HG02759 (cell line): Measurements from ENCODE around the gene VIT.
"Not testable (repeated sequence)": the region's sequence is repeated elsewhere in the genome, so short reads cannot be mapped to it uniquely, and the experiment has no call there.

Experiments
- ATAC-seq: cut with Tn5 transposase; IDR thresholded peaks from one replicate; pipeline ENCODE4 v1.9.1; 2021; ENCODE audit warnings: mild to moderate bottlenecking, moderate library complexity; ENCODE audit not compliant: unreplicated experiment

Gene VIT

GRCh38 chr2:36800381-36800780 is 103.9 kb downstream of the VIT start:
- ATAC-seq: no peak

- ATAC-seq: no peak
These were observed 104.6 kb downstream of the VIT start for GRCh38 chr2:36801088-36801487.

- no peak for ATAC-seq
These were observed 106.4 kb downstream of the VIT start for GRCh38 chr2:36802952-36803351.

- ATAC-seq: no peak
These were observed 109.2 kb downstream of the VIT start for GRCh38 chr2:36805635-36806224.

- ATAC-seq: no peak
These were observed 110.8 kb downstream of the VIT start for GRCh38 chr2:36807223-36807886.

- ATAC-seq: no peak
These were observed 112.0 kb downstream of the VIT start for GRCh38 chr2:36808386-36809068.

- no peak for ATAC-seq
These were observed 112.5 kb downstream of the VIT start for GRCh38 chr2:36809069-36809445.

- no peak for ATAC-seq
These were observed 114.6 kb downstream of the VIT start for GRCh38 chr2:36811071-36811470.

- no peak for ATAC-seq
These were observed 115.7 kb downstream of the VIT start for GRCh38 chr2:36812196-36812595.

GRCh38 chr2:36818542-36818941 is 122.0 kb downstream of the VIT start:
- no peak for ATAC-seq

GRCh38 chr2:36819095-36819711 is 122.7 kb downstream of the VIT start:
- ATAC-seq: no peak

- no peak for ATAC-seq
These were observed 124.6 kb downstream of the VIT start for GRCh38 chr2:36820942-36821605.

GRCh38 chr2:36823862-36824261 is 127.4 kb downstream of the VIT start:
- no peak for ATAC-seq

GRCh38 chr2:36824273-36824672 is 127.8 kb downstream of the VIT start:
- ATAC-seq: no peak

- ATAC-seq: not testable (repeated sequence)
These were observed 128.2 kb downstream of the VIT start for GRCh38 chr2:36824683-36825082.

GRCh38 chr2:36831185-36831584 is 134.7 kb downstream of the VIT start:
- no peak for ATAC-seq

GRCh38 chr2:36834203-36834602 is 137.7 kb downstream of the VIT start:
- no peak for ATAC-seq

- no peak for ATAC-seq
These were observed 138.4 kb downstream of the VIT start for GRCh38 chr2:36834731-36835524.

GRCh38 chr2:36839976-36840617 is 143.6 kb downstream of the VIT start:
- no peak for ATAC-seq

GRCh38 chr2:36843838-36844237 is 147.3 kb downstream of the VIT start:
- no peak for ATAC-seq
